Astrocyte of the spinal cord (primary cell): Measurements from ENCODE around the gene USP6.
A peak's percentile ranks its signal among the peaks of the same experiment; 100 is the strongest.
"Not testable (repeated sequence)": the region's sequence is repeated elsewhere in the genome, so short reads cannot be mapped to it uniquely, and the experiment has no call there.

Experiments
- DNase-seq: peaks from one replicate; pipeline ENCODE4 v3.0.0; 2011; ENCODE audit warnings: low read depth, low spot score
- H3K4me3 ChIP-seq: 2 replicates; pipeline ENCODE4 v1.5.1; 2011; ENCODE audit warnings: low read depth, mild to moderate bottlenecking, low read length, moderate library complexity
- in situ Hi-C: cut with HindIII; loops from 2 replicates; pipeline ENCODE4 v1.10.0; 2017; ENCODE audit warnings: low sequenced_read_pairs
- TF ChIP-seq, protein P1 (sequence below): IDR thresholded peaks from 2 replicates; pipeline ENCODE4 v1.5.1; 2012; ENCODE audit warnings: low read depth, mild to moderate bottlenecking, low read length, inconsistent platforms

USP6 gene

DNA sequence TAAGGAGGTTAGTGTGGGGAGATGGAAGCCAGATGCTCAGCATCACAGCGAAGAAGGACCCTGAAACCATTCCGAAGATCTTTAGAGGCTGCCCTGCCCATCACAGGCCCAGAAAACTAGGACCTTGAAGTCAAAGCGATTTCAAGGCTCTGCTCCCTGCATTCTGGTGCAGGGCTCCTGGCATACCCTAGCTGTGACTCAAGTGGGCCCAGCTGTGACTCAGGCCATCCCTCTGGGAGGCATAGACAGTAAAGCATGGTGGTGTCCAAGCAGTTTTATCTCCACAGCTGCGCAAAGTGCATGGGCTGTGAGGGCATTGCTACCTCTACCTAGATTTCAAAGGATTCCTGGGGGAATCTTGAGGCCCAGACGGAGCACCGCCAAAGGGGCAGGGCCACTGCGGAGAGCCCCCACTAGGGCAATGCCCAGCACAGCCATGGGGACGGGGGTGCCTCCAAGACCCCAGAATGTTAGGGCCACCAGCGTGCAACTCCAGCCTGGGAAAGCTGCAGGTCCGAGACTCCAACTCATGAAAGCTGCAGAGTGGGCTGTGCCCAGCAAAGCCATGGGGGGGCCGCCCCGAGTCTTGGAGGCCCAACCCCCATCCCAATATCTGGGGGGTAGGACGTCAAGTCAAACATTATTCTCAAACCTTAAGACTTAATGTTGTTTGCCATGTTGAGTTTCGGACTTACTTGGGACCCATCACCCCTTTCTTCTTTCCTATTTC lies 87.5 kb downstream of the USP6 start:
- H3K4me3 ChIP-seq: no peak overlapping the region
- no peak for DNase-seq
- in situ Hi-C loops: no loop called here
- TF ChIP-seq, protein P1, sequence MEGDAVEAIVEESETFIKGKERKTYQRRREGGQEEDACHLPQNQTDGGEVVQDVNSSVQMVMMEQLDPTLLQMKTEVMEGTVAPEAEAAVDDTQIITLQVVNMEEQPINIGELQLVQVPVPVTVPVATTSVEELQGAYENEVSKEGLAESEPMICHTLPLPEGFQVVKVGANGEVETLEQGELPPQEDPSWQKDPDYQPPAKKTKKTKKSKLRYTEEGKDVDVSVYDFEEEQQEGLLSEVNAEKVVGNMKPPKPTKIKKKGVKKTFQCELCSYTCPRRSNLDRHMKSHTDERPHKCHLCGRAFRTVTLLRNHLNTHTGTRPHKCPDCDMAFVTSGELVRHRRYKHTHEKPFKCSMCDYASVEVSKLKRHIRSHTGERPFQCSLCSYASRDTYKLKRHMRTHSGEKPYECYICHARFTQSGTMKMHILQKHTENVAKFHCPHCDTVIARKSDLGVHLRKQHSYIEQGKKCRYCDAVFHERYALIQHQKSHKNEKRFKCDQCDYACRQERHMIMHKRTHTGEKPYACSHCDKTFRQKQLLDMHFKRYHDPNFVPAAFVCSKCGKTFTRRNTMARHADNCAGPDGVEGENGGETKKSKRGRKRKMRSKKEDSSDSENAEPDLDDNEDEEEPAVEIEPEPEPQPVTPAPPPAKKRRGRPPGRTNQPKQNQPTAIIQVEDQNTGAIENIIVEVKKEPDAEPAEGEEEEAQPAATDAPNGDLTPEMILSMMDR: no peak

- H3K4me3 ChIP-seq: no peak overlapping the region
- peak; percentile 71 for DNase-seq
- in situ Hi-C loops: no loop called here
- TF ChIP-seq, protein P1: no peak
Observed at GRCh38 chr17:5203908-5204294, 88.1 kb downstream of the USP6 start.

DNA sequence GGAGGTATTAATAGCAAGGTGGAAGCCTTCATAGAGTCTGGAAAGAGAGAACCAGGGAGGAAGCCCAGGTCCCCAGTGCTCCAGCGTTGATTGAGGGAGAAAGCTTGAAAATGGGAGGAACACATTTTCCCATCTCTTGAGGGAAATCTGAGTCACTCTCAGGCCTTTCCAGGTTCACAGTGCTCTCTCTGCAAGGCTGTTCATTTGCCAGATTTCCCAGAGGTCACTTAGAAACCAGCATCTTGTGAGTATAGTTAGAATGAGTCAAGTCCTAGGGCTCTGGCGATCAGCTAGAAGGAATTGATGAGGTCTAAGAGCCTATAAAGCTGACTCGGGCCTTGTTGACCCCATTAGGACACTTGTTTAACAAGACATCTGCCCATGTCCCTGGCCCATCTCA lies 93.6 kb downstream of the USP6 start:
- DNase-seq: peak; percentile 29

DNA sequence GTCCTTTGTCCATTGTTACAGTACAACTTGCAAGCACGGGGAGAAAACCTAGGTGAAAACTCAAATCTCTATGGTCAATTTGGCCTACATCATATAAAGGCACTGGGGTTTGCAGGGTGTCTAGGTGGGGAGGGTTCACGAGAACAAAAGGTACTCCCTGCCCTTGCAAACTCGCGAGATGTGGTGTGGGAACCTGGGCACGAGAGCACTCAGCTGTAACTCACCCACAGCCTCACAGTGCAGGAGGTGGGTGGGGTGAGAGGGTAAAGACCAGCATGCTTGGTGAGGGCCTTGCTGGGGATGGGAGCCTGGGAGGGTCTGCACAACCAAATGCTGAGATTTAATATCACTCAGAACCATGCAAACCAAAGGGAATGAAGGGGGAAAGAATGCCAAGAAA lies 94.3 kb downstream of the USP6 start:
- in situ Hi-C loops: no loop called here
- no peak overlapping the region for H3K4me3 ChIP-seq
- TF ChIP-seq, protein P1: no peak
- no peak for DNase-seq

More for the DNA sequence above, 93.6 kb downstream of the USP6 start:
- no peak overlapping the region for H3K4me3 ChIP-seq
- in situ Hi-C loops: no loop called here
- TF ChIP-seq, protein P1: no peak

DNA sequence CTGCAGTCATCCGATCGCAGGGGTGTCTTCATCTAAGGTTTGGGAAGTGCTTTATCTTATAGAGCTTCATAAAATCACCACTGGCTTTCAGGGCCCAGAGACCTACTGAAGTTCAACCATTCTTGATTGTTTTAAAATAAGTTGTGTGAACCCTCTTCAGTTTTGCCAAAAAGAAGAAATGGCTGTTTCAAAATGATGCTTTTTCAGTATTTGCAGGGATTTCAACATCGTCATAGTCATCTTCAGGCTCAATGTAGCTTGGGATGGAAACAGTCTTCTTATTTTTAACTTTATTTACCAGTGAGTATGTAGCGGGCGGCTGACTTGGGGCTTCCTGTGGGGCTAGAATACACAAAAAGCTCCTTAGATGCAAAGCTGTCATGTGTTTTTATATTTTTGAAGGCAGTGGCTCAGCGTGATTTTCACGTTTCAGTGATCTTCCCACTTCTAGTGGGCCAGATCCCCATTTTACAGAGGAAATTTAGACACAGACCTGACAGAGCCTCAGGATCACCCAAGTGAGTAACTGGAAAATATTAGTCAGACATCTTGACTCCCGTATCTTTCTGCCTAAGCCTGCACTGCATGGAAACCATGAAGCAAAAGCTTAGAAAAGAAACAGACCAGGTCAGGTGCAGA lies 94.9 kb downstream of the USP6 start:
- DNase-seq: no peak
- H3K4me3 ChIP-seq: no peak overlapping the region
- TF ChIP-seq, protein P1: no peak
- in situ Hi-C loops: no loop called here

GRCh38 chr17:5211458-5211857 lies 95.6 kb downstream of the USP6 start:
- TF ChIP-seq, protein P1: no peak
- in situ Hi-C loops: no loop called here
- H3K4me3 ChIP-seq: no peak overlapping the region

GRCh38 chr17:5217562-5217961 lies 101.7 kb downstream of the USP6 start:
- DNase-seq, in situ Hi-C loops, H3K4me3 ChIP-seq: not testable (repeated sequence)

More at GRCh38 chr17:5211458-5211857, 95.6 kb downstream of the USP6 start:
- no peak for DNase-seq
